ENCODE measurements around the gene ZDHHC8. TPM values are rescaled to one million over a fixed set of nuclear protein-coding genes. Genes with fewer than 3 reads are reported as not detected.

ZDHHC8 gene
- total RNA-seq, 1 donor from 2014 or later: 35.5 TPM

DNA sequence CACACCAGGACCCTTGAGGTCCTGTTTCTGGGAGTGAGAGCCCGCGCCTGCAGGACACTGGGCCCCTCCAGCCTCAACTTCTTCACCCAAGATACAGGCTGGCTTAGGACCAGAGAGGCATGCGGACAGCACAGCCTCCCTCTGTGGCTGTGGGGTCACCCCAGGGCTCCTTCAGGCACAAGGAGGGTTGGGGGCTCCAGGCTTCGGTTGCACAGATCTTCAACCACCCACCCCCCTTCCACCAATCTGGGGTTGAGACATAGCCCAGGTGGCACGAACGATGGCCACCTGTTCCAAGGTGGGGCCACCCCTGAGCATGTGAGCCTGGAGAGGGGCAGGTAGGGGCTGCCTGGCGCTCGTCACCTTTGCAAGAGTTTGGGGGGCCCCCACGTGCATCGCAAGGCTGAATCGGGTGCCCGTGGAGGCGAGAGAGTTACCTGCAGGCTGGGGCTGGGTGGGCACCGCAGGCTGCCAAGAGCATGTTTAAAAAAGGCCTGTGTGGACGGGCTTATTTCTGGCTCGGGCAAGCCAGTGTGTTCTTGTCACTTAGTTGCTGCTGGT is 1.2 kb downstream of the ZDHHC8 start:
- Histone ChIP-seq H3K4me3 (peak overlapping the region; percentile 82 to 100), H3K27ac (peak overlapping the region in 1 of 2 donors; percentile 70), H3K4me1 (peaks cover 34 to 54% of the 10 kb centered on the region in 2 donors), H3K9me3 (no peaks in the 10 kb centered on the region), H3K36me3 (no peaks in the 10 kb centered on the region), H3K27me3 (no peaks in the 10 kb centered on the region)
- intact Hi-C loops (cut with DNase I): loop anchor here (5.0 to 10.0 kb wide), 3 partner anchors 110 to 722 kb away; partner anchors contain the start of genes MED15, PI4KA, SNAP29 and TANGO2
- TF ChIP-seq, protein P1, sequence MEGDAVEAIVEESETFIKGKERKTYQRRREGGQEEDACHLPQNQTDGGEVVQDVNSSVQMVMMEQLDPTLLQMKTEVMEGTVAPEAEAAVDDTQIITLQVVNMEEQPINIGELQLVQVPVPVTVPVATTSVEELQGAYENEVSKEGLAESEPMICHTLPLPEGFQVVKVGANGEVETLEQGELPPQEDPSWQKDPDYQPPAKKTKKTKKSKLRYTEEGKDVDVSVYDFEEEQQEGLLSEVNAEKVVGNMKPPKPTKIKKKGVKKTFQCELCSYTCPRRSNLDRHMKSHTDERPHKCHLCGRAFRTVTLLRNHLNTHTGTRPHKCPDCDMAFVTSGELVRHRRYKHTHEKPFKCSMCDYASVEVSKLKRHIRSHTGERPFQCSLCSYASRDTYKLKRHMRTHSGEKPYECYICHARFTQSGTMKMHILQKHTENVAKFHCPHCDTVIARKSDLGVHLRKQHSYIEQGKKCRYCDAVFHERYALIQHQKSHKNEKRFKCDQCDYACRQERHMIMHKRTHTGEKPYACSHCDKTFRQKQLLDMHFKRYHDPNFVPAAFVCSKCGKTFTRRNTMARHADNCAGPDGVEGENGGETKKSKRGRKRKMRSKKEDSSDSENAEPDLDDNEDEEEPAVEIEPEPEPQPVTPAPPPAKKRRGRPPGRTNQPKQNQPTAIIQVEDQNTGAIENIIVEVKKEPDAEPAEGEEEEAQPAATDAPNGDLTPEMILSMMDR (IDR thresholded peaks at IDR 0.05): no peak
- no peak for DNase-seq (ENCODE audit: low spot score in 2 of 2)

DNA sequence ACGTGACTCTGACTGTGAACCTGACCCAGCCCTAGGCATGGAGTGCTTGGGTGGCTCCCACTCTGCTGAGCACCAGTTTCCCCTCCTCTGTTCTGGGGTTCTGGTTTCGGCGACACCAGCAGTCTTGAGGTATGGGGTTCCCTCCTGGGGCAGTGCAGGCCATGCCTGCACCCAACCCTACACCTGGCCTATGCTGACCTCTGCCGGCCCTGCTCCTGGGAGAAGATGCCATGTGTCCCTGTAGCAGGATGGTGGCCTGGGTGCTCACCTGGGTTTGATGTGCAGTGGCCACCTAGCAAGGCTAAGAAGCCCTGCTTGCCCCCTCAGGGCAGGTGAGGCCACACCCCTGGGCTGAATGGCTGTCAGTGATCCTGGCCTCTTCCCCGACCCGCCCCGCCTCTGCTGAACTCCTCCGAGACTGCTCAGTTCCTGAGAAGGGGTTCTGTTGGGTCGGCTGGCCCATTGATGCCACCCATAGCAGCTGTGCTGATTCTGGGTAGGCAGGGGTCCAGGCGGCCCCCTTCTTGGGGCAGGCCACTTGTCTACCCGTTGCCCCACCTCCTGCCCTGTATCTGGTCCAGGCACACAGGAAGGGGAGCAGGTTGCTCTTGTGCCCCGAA is 2.4 kb downstream of the ZDHHC8 start:
- Histone ChIP-seq H3K27me3 (no peaks in the 10 kb centered on the region), H3K4me1 (peaks cover 40 to 62% of the 10 kb centered on the region in 2 donors), H3K9me3 (no peaks in the 10 kb centered on the region), H3K27ac (no peak overlapping the region), H3K4me3 (peak overlapping the region in 1 of 2 donors; percentile 82), H3K36me3 (no peaks in the 10 kb centered on the region)
- TF ChIP-seq, protein P1 (IDR thresholded peaks at IDR 0.05): no peak
- no peak for DNase-seq (ENCODE audit: low spot score in 2 of 2)
- intact Hi-C loops (cut with DNase I): loop anchor here (5.0 to 10.0 kb wide), 3 partner anchors 112 to 721 kb away; partner anchors contain the start of genes MED15, PI4KA, SNAP29 and TANGO2

DNA sequence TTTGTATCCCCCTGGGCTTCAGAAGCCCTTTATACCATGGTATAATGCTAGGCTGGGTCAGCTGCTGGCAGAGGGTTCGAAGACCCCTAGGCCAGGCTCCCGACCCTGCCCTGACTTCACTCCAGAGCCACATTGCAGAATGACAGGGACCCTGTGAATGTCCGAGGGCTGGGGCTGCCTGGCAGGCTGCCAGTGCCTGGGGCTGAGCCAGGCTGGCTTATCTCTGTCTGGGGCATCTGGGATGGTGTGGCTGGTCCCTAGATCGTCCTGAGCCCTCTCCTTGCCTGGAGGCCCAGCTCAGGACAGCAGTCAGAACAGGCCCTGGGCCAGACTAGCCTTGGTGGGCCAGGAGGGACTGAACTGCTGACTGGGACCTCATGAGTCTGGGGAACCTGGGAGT is 3.7 kb downstream of the ZDHHC8 start:
- no peak overlapping the region for H3K27ac ChIP-seq
- TF ChIP-seq, protein P1 (IDR thresholded peaks at IDR 0.05): no peak
- peaks cover 4 to 11% of the 10 kb centered on the region in 2 donors for H3K36me3 ChIP-seq
- H3K4me1 ChIP-seq: peaks cover 40 to 62% of the 10 kb centered on the region in 2 donors
- no peaks in the 10 kb centered on the region for H3K9me3 ChIP-seq
- no peaks in the 10 kb centered on the region for H3K27me3 ChIP-seq
- no peak for DNase-seq (ENCODE audit: low spot score in 2 of 2)
- no peak overlapping the region for H3K4me3 ChIP-seq
- intact Hi-C loops (cut with DNase I): loop anchor here (10.0 kb wide), 2 partner anchors 370 to 720 kb away; partner anchors contain the start of genes MED15, PI4KA and SNAP29

DNA sequence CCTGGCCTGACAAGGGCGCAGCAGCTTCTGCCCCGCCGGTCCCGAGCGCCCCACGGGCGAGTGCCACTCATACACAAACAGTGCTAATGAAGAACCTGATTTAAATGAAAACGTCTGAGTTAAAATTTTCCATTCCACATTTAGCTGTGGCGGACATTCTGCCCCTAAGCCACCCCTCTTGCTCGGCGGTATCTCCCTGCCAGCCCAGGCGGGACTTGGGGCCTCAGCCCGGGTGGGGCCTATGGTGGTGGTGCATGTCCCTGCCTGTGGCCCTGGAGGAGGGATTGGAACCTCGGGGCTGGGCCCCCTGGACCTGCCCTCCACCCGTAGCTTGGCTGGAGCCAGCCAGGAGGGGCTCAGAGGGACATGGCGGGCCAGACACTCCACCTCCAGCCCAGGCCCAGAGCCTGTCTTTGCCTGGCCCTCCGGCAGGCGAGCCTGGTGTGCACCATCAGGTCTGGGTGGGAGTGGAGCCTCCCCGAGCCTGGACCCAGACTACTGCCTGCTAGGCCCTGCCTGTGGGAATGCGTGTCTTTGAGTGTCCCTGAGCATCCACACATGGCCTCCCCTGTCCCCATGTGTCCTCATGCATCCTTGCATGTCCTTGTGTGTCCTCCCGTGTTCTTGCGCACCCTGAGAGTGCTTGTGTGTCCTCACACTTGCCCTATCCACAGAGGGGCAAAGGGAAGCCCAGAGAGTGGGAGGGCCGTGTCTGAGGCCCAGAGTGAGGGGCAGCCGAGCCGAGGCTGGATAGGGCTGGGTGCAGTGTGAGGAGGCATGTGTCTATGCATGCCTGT is 4.4 kb downstream of the ZDHHC8 start:
- Histone ChIP-seq H3K4me1 (peaks cover 37 to 62% of the 10 kb centered on the region in 2 donors), H3K27ac (no peak overlapping the region), H3K4me3 (peak overlapping the region in 1 of 2 donors; percentile 5), H3K36me3 (peaks cover 4 to 16% of the 10 kb centered on the region in 2 donors), H3K27me3 (no peaks in the 10 kb centered on the region), H3K9me3 (no peaks in the 10 kb centered on the region)
- DNase-seq (ENCODE audit: low spot score in 2 of 2): no peak
- TF ChIP-seq, protein P1 (IDR thresholded peaks at IDR 0.05): no peak
- intact Hi-C loops (cut with DNase I): loop anchor here (10.0 kb wide), 2 partner anchors 369 to 719 kb away; partner anchors contain the start of genes MED15, PI4KA and SNAP29

DNA sequence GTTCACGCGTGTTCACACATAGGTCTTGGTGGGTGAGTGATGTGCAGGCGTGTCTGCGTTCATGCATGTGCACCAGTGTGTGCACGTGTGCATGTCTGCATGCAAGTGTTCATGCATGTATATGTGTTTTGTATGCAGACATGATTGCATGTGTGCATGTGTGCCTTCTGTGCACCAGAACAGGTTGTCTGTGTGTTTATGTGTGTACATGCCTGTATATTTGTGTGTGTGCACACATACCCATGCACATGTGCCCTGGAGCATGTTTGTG is 4.9 kb downstream of the ZDHHC8 start:
- H3K9me3 ChIP-seq: no peaks in the 10 kb centered on the region
- TF ChIP-seq, protein P1 (IDR thresholded peaks at IDR 0.05): no peak
- no peaks in the 10 kb centered on the region for H3K27me3 ChIP-seq
- no peak overlapping the region for H3K27ac ChIP-seq
- peaks cover 7 to 19% of the 10 kb centered on the region in 2 donors for H3K36me3 ChIP-seq
- H3K4me3 ChIP-seq: no peak overlapping the region
- peaks cover 37 to 62% of the 10 kb centered on the region in 2 donors for H3K4me1 ChIP-seq
- no peak for DNase-seq (ENCODE audit: low spot score in 2 of 2)
- intact Hi-C loops (cut with DNase I): loop anchor here (10.0 kb wide), 2 partner anchors 368 to 718 kb away; partner anchors contain the start of genes MED15, PI4KA and SNAP29
